Endothelial cell of umbilical vein (primary cell): Measurements from ENCODE around the gene KMT2B.

Experiments
- EZH2 ChIP-seq: IDR thresholded peaks from 2 replicates; pipeline ENCODE4 v1.6.1; 2012; ENCODE audit warnings: borderline replicate concordance, low read depth, mild to moderate bottlenecking, moderate library complexity, low read length, inconsistent platforms; ENCODE audit not compliant: severe bottlenecking
- MYC ChIP-seq: IDR thresholded peaks from one replicate; pipeline ENCODE4 v1.6.1; 2011; ENCODE audit warnings: mild to moderate bottlenecking, low read depth, low read length

GRCh38 chr19:35710784-35711723 lies 6.7 kb upstream of the KMT2B start:
- TF ChIP-seq EZH2 (no peak), MYC (no peak)
